ENCODE data around the gene B3GALT6.

The B3GALT6 gene

GRCh38 chr1:1270813-1271212 is 38.8 kb downstream of the B3GALT6 start:
- DNase-seq: no peak

GRCh38 chr1:1272341-1273208 is 40.5 kb downstream of the B3GALT6 start:
- DNase-seq: no peak

GRCh38 chr1:1273209-1273511 is 41.1 kb downstream of the B3GALT6 start:
- DNase-seq: no peak

GRCh38 chr1:1273512-1274298 is 41.7 kb downstream of the B3GALT6 start, which contains the start of gene UBE2J2:
UBE2J2 (minus strand) TSS chr1:1273854; CDS start chr1:1267992, 5,862 bp downstream.
- DNase-seq: peak; percentile 62

GRCh38 chr1:1274299-1274930 is 42.4 kb downstream of the B3GALT6 start:
- DNase-seq: no peak

GRCh38 chr1:1274931-1275431 is 42.9 kb downstream of the B3GALT6 start:
- DNase-seq: no peak

- no peak for DNase-seq
Measured at GRCh38 chr1:1275836-1276235, 43.8 kb downstream of the B3GALT6 start.

- DNase-seq: no peak
Measured at GRCh38 chr1:1278620-1279019, 46.6 kb downstream of the B3GALT6 start.

GRCh38 chr1:1279028-1279427 is 47.0 kb downstream of the B3GALT6 start:
- no peak for DNase-seq

- DNase-seq: no peak
Measured at GRCh38 chr1:1280782-1281481, 48.9 kb downstream of the B3GALT6 start.

GRCh38 chr1:1281533-1282321 is 49.7 kb downstream of the B3GALT6 start:
- no peak for DNase-seq

- DNase-seq: no peak
Measured at GRCh38 chr1:1282998-1283397, 51.0 kb downstream of the B3GALT6 start.

GRCh38 chr1:1283821-1284220 is 51.8 kb downstream of the B3GALT6 start:
- DNase-seq: no peak
